Measurements from ENCODE around the gene GATA2. TPM values are rescaled to one million over a fixed set of nuclear protein-coding genes. Genes with fewer than 3 reads are reported as not detected.

The GATA2 gene
- polyA plus RNA-seq, 3 donors, result 0.07 to 0.36 TPM; not detected in 1

- Histone ChIP-seq H4K20me1 (ENCODE audit: insufficient read depth, low read length) (no peaks in the 10 kb centered on the region), H3K27ac (ENCODE audit: low read depth in 1 of 2, low read length in 2 of 2) (no peak overlapping the region), H3K4me1 (ENCODE audit: control insufficient read depth in 1 of 2, insufficient read depth in 2 of 2, low read length in 2 of 2) (peaks cover 51 to 61% of the 10 kb centered on the region in 2 donors), H2AFZ (ENCODE audit: insufficient read depth, low read depth, low read length, poor library complexity, severe bottlenecking) (no peak overlapping the region), H3K36me3 (replicated peaks in 1 of 2; ENCODE audit: control insufficient read depth in 1 of 2, insufficient read depth in 2 of 2, low read length in 2 of 2) (no peaks in the 10 kb centered on the region), H3K27me3 (ENCODE audit: control insufficient read depth in 2 of 2, insufficient read depth in 2 of 2, low read length in 2 of 2) (peaks cover 68 to 98% of the 10 kb centered on the region in 2 donors), H3K9me3 (replicated peaks in 1 of 2; ENCODE audit: control insufficient read depth in 1 of 2, insufficient read depth in 1 of 2, low read length in 2 of 2) (peaks cover 0 to 40% of the 10 kb centered on the region in 2 donors), H3K4me2 (replicated peaks; ENCODE audit: extremely low read depth, low read length, poor library complexity, severe bottlenecking) (no peak overlapping the region), H3K4me3 (replicated peaks in 1 of 3; ENCODE audit: low read depth in 2 of 3, low read length in 3 of 3) (no peak overlapping the region), H3K9ac (ENCODE audit: insufficient read depth, low read length, poor library complexity, severe bottlenecking) (no peak overlapping the region), H3K79me2 (ENCODE audit: insufficient read depth, low read length) (no peaks in the 10 kb centered on the region)
- Mint-ChIP-seq H3K9me3 (peaks cover 0 to 48% (median 10%) of the 10 kb centered on the region in 7 donors), H3K4me1 (peaks cover 49% of the 10 kb centered on the region), H3K27me3 (ENCODE audit: low read depth in 3 of 3) (peaks cover 82 to 100% (median 94%) of the 10 kb centered on the region in 3 donors), H3K36me3 (peaks cover 6 to 10% of the 10 kb centered on the region in 2 donors), H3K4me3 (peak overlapping the region; percentile 43 to 90), H3K27ac (no peak overlapping the region)
- 2% methylated on average over 12 of the region's 23 CpGs for WGBS (ENCODE audit: insufficient coverage)
- TF ChIP-seq CTCF (IDR thresholded peaks at IDR 0.05), result no peak
- intact Hi-C loops (cut with micrococcal nuclease), result loop anchor here (2.0 to 10.0 kb wide), 4 partner anchors 59 to 396 kb away; no protein-coding TSS in a partner anchor
- DNase-seq, result no peak
These were observed 1.9 kb downstream of the GATA2 start for GRCh38 chr3:128490915-128491690.

- Mint-ChIP-seq H3K27me3 (ENCODE audit: low read depth in 3 of 3) (peaks cover 82 to 100% (median 94%) of the 10 kb centered on the region in 3 donors), H3K36me3 (peaks cover 6 to 8% of the 10 kb centered on the region in 2 donors), H3K27ac (no peak overlapping the region), H3K4me1 (peaks cover 48% of the 10 kb centered on the region), H3K4me3 (peak overlapping the region; percentile 43 to 90), H3K9me3 (peaks cover 0 to 43% (median 10%) of the 10 kb centered on the region in 7 donors)
- no peak overlapping the region for H3K4me2 ChIP-seq (replicated peaks; ENCODE audit: extremely low read depth, low read length, poor library complexity, severe bottlenecking)
- no peak overlapping the region for H3K9ac ChIP-seq (ENCODE audit: insufficient read depth, low read length, poor library complexity, severe bottlenecking)
- no peak for TF ChIP-seq CTCF (IDR thresholded peaks at IDR 0.05)
- H2AFZ ChIP-seq (ENCODE audit: insufficient read depth, low read depth, low read length, poor library complexity, severe bottlenecking), result no peak overlapping the region
- H3K4me3 ChIP-seq (replicated peaks in 1 of 3; ENCODE audit: low read depth in 2 of 3, low read length in 3 of 3), result peak overlapping the region in 1 of 3 experiments; percentile 78
- H3K27me3 ChIP-seq (ENCODE audit: control insufficient read depth in 2 of 2, insufficient read depth in 2 of 2, low read length in 2 of 2), result peaks cover 72 to 98% of the 10 kb centered on the region in 2 donors
- H3K79me2 ChIP-seq (ENCODE audit: insufficient read depth, low read length), result no peaks in the 10 kb centered on the region
- no peak overlapping the region for H3K27ac ChIP-seq (ENCODE audit: low read depth in 1 of 2, low read length in 2 of 2)
- WGBS (ENCODE audit: insufficient coverage), result 14% methylated on average over 7 of the region's 10 CpGs
- H3K4me1 ChIP-seq (ENCODE audit: control insufficient read depth in 1 of 2, insufficient read depth in 2 of 2, low read length in 2 of 2), result peaks cover 51 to 61% of the 10 kb centered on the region in 2 donors
- H3K9me3 ChIP-seq (replicated peaks in 1 of 2; ENCODE audit: control insufficient read depth in 1 of 2, insufficient read depth in 1 of 2, low read length in 2 of 2), result peaks cover 0 to 45% of the 10 kb centered on the region in 2 donors
- no peaks in the 10 kb centered on the region for H4K20me1 ChIP-seq (ENCODE audit: insufficient read depth, low read length)
- H3K36me3 ChIP-seq (replicated peaks in 1 of 2; ENCODE audit: control insufficient read depth in 1 of 2, insufficient read depth in 2 of 2, low read length in 2 of 2), result no peaks in the 10 kb centered on the region
- DNase-seq, result no peak
- intact Hi-C loops (cut with micrococcal nuclease), result loop anchor here (2.0 to 10.0 kb wide), 4 partner anchors 58 to 396 kb away; no protein-coding TSS in a partner anchor
These were observed 2.4 kb downstream of the GATA2 start for GRCh38 chr3:128490650-128490914.

Measured in CD14-positive monocyte (primary cell).